ENCODE data around the gene PARK7. TPM values are rescaled to one million over a fixed set of nuclear protein-coding genes. Genes with fewer than 3 reads are reported as not detected.
"Not testable (repeated sequence)": the region's sequence is repeated elsewhere in the genome, so short reads cannot be mapped to it uniquely, and the experiment has no call there.

Gene PARK7
- total and polyA plus RNA-seq, 12 donors, result 266 to 697 (median 398) TPM

- Histone ChIP-seq H3K9me3 (replicated peaks in 1 of 3) (no peaks in the 10 kb centered on the region), H3K4me3 (no peak overlapping the region), H3K4me1 (replicated peaks in 1 of 2) (peaks cover 4 to 10% of the 10 kb centered on the region in 2 donors), H3K27ac (no peak overlapping the region), H3K36me3 (replicated peaks in 1 of 2) (no peaks in the 10 kb centered on the region), H3K27me3 (peaks cover 24% of the 10 kb centered on the region)
- TF ChIP-seq POLR2A (IDR thresholded peaks at IDR 0.05) (no peak), CTCF (IDR thresholded peaks at IDR 0.05) (no peak)
- intact Hi-C loops (cut with DNase I), result no loop called here
- WGBS, 4 donors, result 56 to 74% (median 69%) methylated on average over 9 of the region's 9 CpGs
- DNase-seq, result no peak
Observed at GRCh38 chr1:7941437-7941793, 20.1 kb upstream of the PARK7 start.

- peak overlapping the region in 2 of 5 donors; percentile 38 to 63 for H3K27ac ChIP-seq
Observed at GRCh38 chr1:7942214-7942921, 19.1 kb upstream of the PARK7 start.

GRCh38 chr1:7943251-7943650 is 18.3 kb upstream of the PARK7 start:
- TF ChIP-seq POLR2A (IDR thresholded peaks at IDR 0.05) (no peak), CTCF (IDR thresholded peaks at IDR 0.05) (no peak)
- peak overlapping the region in 1 of 5 donors; percentile 23 for H3K27ac ChIP-seq
- peaks cover 4 to 10% of the 10 kb centered on the region in 2 donors for H3K4me1 ChIP-seq (replicated peaks in 1 of 2)
- 50 to 64% (median 60%) methylated on average over 2 of the region's 2 CpGs for WGBS, 4 donors
- intact Hi-C loops (cut with DNase I), result no loop called here
- H3K27me3 ChIP-seq, result peaks cover 21% of the 10 kb centered on the region
- no peaks in the 10 kb centered on the region for H3K9me3 ChIP-seq (replicated peaks in 1 of 3)
- no peak for DNase-seq
- H3K4me3 ChIP-seq, result no peak overlapping the region
- no peaks in the 10 kb centered on the region for H3K36me3 ChIP-seq (replicated peaks in 1 of 2)

More at GRCh38 chr1:7942214-7942921, 19.1 kb upstream of the PARK7 start:
- no peak for TF ChIP-seq POLR2A (IDR thresholded peaks at IDR 0.05)
- peak in 4 of 6 experiments; percentile 15 to 40 (median 26) for TF ChIP-seq CTCF (IDR thresholded peaks at IDR 0.05)
- Histone ChIP-seq H3K4me3 (peak overlapping the region in 1 of 4 donors; percentile 33), H3K9me3 (replicated peaks in 1 of 3) (no peaks in the 10 kb centered on the region), H3K36me3 (replicated peaks in 1 of 2) (no peaks in the 10 kb centered on the region), H3K27me3 (peaks cover 24% of the 10 kb centered on the region), H3K4me1 (replicated peaks in 1 of 2) (peaks cover 4 to 10% of the 10 kb centered on the region in 2 donors)
- intact Hi-C loops (cut with DNase I), result no loop called here
- peak; percentile 53 to 75 (median 63) for DNase-seq
- WGBS, 4 donors, result 7 to 12% (median 9%) methylated on average over 27 to 40 of the region's 40 CpGs

GRCh38 chr1:7948960-7949359 is 12.6 kb upstream of the PARK7 start:
- no peak overlapping the region for H3K27ac ChIP-seq
- no peaks in the 10 kb centered on the region for H3K36me3 ChIP-seq (replicated peaks in 1 of 2)
- H3K27me3 ChIP-seq, result no peaks in the 10 kb centered on the region
- no peaks in the 10 kb centered on the region for H3K4me1 ChIP-seq (replicated peaks in 1 of 2)
- no peak overlapping the region for H3K4me3 ChIP-seq
- 65 to 72% (median 68%) methylated on average over 5 of the region's 5 CpGs for WGBS, 4 donors
- no peak for TF ChIP-seq POLR2A (IDR thresholded peaks at IDR 0.05)
- no peak for TF ChIP-seq CTCF (IDR thresholded peaks at IDR 0.05)
- no peaks in the 10 kb centered on the region for H3K9me3 ChIP-seq (replicated peaks in 1 of 3)
- no peak for DNase-seq
- intact Hi-C loops (cut with DNase I), result no loop called here

GRCh38 chr1:7952791-7953190 is 8.7 kb upstream of the PARK7 start:
- intact Hi-C loops (cut with DNase I); H3K4me3 ChIP-seq; H3K9me3 ChIP-seq (replicated peaks in 1 of 3); H3K27me3 ChIP-seq; H3K36me3 ChIP-seq (replicated peaks in 1 of 2); DNase-seq; H3K4me1 ChIP-seq (replicated peaks in 1 of 2); H3K27ac ChIP-seq: not testable (repeated sequence)
- WGBS, 4 donors, result 89 to 90% methylated on average over 13 to 25 of the region's 30 CpGs; no CpG with 5 or more reads in 2 of the 4 donors

Measured in adrenal gland (tissue), 12 donors.